Endothelial cell of umbilical vein (primary cell): ENCODE measurements around the gene MRO. TPM values are rescaled to one million over a fixed set of nuclear protein-coding genes. Genes with fewer than 3 reads are reported as not detected.

ENCODE experiments used
- BruUV-seq: library from RNA; stranded (reverse); fragments of 400-500 nt; replicated peaks from 2 replicates; lab custom pipeline; 2021; lab: Mats Ljungman, UMichigan
- CTCF ChIA-PET: fragments of 300-600, 350-600 bp; sonication (Branson Sonifier 250); formaldehyde crosslinking; loops from one replicate; lab custom pipeline; 2021; ENCODE audit warnings: antibody characterized with exemption, inconsistent platforms; lab: Charles Lee
- POLR2A ChIA-PET: fragments of 300-600, 350-600 bp; sonication (Branson Sonifier 250); formaldehyde crosslinking; loops from one replicate; lab custom pipeline; 2021; ENCODE audit warnings: antibody characterized with exemption, inconsistent platforms; lab: Charles Lee
- DNase-seq: peaks from one replicate; pipeline ENCODE4 v3.0.0-alpha.2; 2011; ENCODE audit warnings: low read depth, low spot score
- FAIRE-seq: peaks from 2 replicates; lab custom pipeline; 2011; peaks lifted over from hg19 to GRCh38; lab: Jason Lieb, UNC
- H2AFZ ChIP-seq: 2 replicates; pipeline ENCODE4 v1.6.0; 2012; ENCODE audit warnings: low read depth, low read length, control low read depth, inconsistent platforms
- H3K27ac ChIP-seq: 2 replicates; pipeline ENCODE4 v1.5.1; 2011; ENCODE audit warnings: low read depth, mild to moderate bottlenecking, control low read depth, low read length, moderate library complexity; ENCODE audit not compliant: insufficient read depth
- H3K27me3 ChIP-seq, 2 experiments: 2 replicates each; pipeline versions ENCODE4 v1.6.0 to v1.6.1; 2011; ENCODE audit warnings: low read length in 2 of 2, mixed read lengths in 1 of 2; ENCODE audit not compliant: control insufficient read depth in 2 of 2, insufficient read depth in 2 of 2
- H3K36me3 ChIP-seq, 2 experiments: 2 replicates in 1 of 2; 3 replicates in 1 of 2; pipeline ENCODE4 v1.5.1; 2011; ENCODE audit warnings: low read length in 2 of 2, mild to moderate bottlenecking in 1 of 2, moderate library complexity in 1 of 2; ENCODE audit not compliant: control insufficient read depth in 2 of 2, insufficient read depth in 2 of 2; ENCODE audit errors: extremely low read depth in 1 of 2
- H3K4me1 ChIP-seq: 3 replicates; pipeline ENCODE4 v1.5.1; 2011; ENCODE audit warnings: mild to moderate bottlenecking, low read length; ENCODE audit not compliant: control insufficient read depth, insufficient read depth; ENCODE audit errors: extremely low read depth
- H3K4me2 ChIP-seq: 2 replicates; pipeline ENCODE4 v1.6.1; 2011; ENCODE audit warnings: low read length, control low read depth, mixed read lengths; ENCODE audit not compliant: insufficient read depth
- H3K4me3 ChIP-seq, 3 experiments: fragments of 200-600 bp in 1 of 3; sonication (generic), shearing (Covaris generic) in 1 of 3; replicated peaks in 1 of 3; 2 replicates each; pipeline ENCODE4 v1.5.1; 2011 to 2016; ENCODE audit warnings: control low read depth in 3 of 3, low read length in 3 of 3, mild to moderate bottlenecking in 2 of 3, inconsistent platforms in 1 of 3, low read depth in 1 of 3, moderate library complexity in 1 of 3; ENCODE audit not compliant: insufficient read depth in 1 of 3
- H3K79me2 ChIP-seq: 2 replicates; pipeline ENCODE4 v1.6.0; 2012; ENCODE audit warnings: low read length, inconsistent platforms; ENCODE audit not compliant: control insufficient read depth, insufficient read depth
- H3K9ac ChIP-seq: replicated peaks from 2 replicates; pipeline ENCODE3; 2011; ENCODE audit warnings: low read length, control low read depth; ENCODE audit not compliant: insufficient read depth; ENCODE audit errors: extremely low read depth
- H3K9me1 ChIP-seq: replicated peaks from 3 replicates; pipeline ENCODE4 v1.6.0; 2011; ENCODE audit warnings: mild to moderate bottlenecking, low read length; ENCODE audit not compliant: control insufficient read depth, insufficient read depth; ENCODE audit errors: extremely low read depth
- H3K9me3 ChIP-seq: replicated peaks from 2 replicates; pipeline ENCODE4 v1.5.1; 2012; ENCODE audit warnings: low read length, inconsistent platforms; ENCODE audit not compliant: control insufficient read depth, insufficient read depth
- H4K20me1 ChIP-seq: replicated peaks from 2 replicates; pipeline ENCODE3; 2011; ENCODE audit warnings: mild to moderate bottlenecking, low read length; ENCODE audit not compliant: control insufficient read depth, insufficient read depth; ENCODE audit errors: extremely low read depth
- EZH2 ChIP-seq: IDR thresholded peaks from 2 replicates; pipeline ENCODE4 v1.6.1; 2012; ENCODE audit warnings: borderline replicate concordance, low read depth, mild to moderate bottlenecking, moderate library complexity, low read length, inconsistent platforms; ENCODE audit not compliant: severe bottlenecking
- FOS ChIP-seq: IDR thresholded peaks from 2 replicates; pipeline ENCODE4 v1.6.1; 2011; ENCODE audit warnings: mild to moderate bottlenecking, low read length, moderate library complexity, borderline replicate concordance; ENCODE audit not compliant: insufficient read depth
- GATA2 ChIP-seq: IDR thresholded peaks from 2 replicates; pipeline ENCODE4 v1.7.0; 2011; ENCODE audit warnings: low read depth, mild to moderate bottlenecking, moderate library complexity, mixed read lengths, low read length; ENCODE audit not compliant: insufficient read length, insufficient read depth
- JUN ChIP-seq: IDR thresholded peaks from 2 replicates; pipeline ENCODE4 v1.6.1; 2011; ENCODE audit warnings: borderline replicate concordance, low read depth; ENCODE audit not compliant: insufficient read length, insufficient read depth
- MYC ChIP-seq: IDR thresholded peaks from one replicate; pipeline ENCODE4 v1.6.1; 2011; ENCODE audit warnings: mild to moderate bottlenecking, low read depth, low read length
- POLR2A ChIP-seq: IDR thresholded peaks from 2 replicates; pipeline ENCODE4 v1.6.1; 2012; ENCODE audit warnings: low read depth, mild to moderate bottlenecking, control low read depth, low read length
- POLR2AphosphoS5 ChIP-seq: IDR thresholded peaks from 2 replicates; pipeline ENCODE4 v1.6.1; 2012; ENCODE audit warnings: low read depth, mild to moderate bottlenecking, control low read depth, low read length, moderate library complexity; ENCODE audit not compliant: insufficient read depth
- dilution Hi-C: fragments of 300-500 bp; cut with MboI; formaldehyde crosslinking; loops from one replicate; pipeline ENCODE4 v1.15.0; 2019; ENCODE audit warnings: low sequenced_read_pairs; ENCODE audit not compliant: extremely low pct_ligation_motif_present
- intact Hi-C: fragments of 100-400 bp; cut with micrococcal nuclease; formaldehyde crosslinking; loops from one replicate; pipeline ENCODE4 v1.10.0; 2022
- polyA plus RNA-seq, 4 experiments: library from polyadenylated mRNA; depleted of rRNA in 3 of 4; stranded (reverse) in 3 of 4; unstranded in 1 of 4; fragments of >200 nt; gene quantifications; 2 replicates each; pipeline versions ENCODE4 v1.2.1 to v1.2.3, GENCODE V29; 2011 to 2012; ENCODE audit warnings: missing spikeins in 1 of 4
- total RNA-seq: library from RNA; stranded (reverse); gene quantifications from 2 replicates; pipeline ENCODE4 v1.2.3, GENCODE V29; 2021
- TF ChIP-seq, protein P1 (sequence below): IDR thresholded peaks from 2 replicates; pipeline ENCODE4 v1.6.1; 2011; ENCODE audit not compliant: insufficient read depth, insufficient read length
- TF ChIP-seq, protein P2 (sequence below), 2 donors: IDR thresholded peaks; 1 replicate in 1 of 2; 2 replicates in 1 of 2; pipeline ENCODE4 v1.5.1; 2011; ENCODE audit warnings: low read length in 2 of 2, mild to moderate bottlenecking in 2 of 2, moderate library complexity in 2 of 2, control low read depth in 1 of 2, inconsistent platforms in 1 of 2, low read depth in 1 of 2; ENCODE audit not compliant: insufficient read depth in 1 of 2; ENCODE audit errors: extremely low read depth in 1 of 2

MRO gene
- total and polyA plus RNA-seq, 2 donors (not counting 3 experiments of a cell fraction or from before 2014, with no cell fraction given) = not detected

DNA sequence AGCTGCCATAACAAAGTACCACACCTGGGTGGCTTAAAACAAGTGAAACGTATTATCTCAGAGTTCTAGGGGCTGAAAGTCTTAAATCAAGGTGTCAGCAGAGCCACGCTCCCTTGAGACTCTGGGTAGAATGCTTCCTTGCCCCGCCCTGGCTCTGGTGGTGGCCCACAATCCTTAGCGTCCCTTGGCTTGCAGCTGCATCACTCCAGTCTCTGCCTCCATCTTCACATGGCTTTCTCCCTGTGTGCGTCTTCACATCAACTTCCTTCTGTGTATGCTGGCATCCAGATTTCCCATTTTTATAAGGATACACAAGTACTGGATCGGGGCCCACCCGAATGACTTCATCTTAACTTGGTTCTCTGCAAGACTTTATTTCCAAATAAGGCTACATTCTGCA, 62.5 kb downstream of the MRO start:
- Histone ChIP-seq H3K4me3 (no peak overlapping the region), H3K4me1 (no peaks in the 10 kb centered on the region), H3K27ac (no peak overlapping the region), H3K9ac (no peak overlapping the region), H3K9me1 (no peaks in the 10 kb centered on the region), H4K20me1 (no peaks in the 10 kb centered on the region), H3K4me2 (no peak overlapping the region), H3K27me3 (no peaks in the 10 kb centered on the region), H3K36me3 (no peaks in the 10 kb centered on the region), H2AFZ (no peak overlapping the region), H3K79me2 (no peaks in the 10 kb centered on the region), H3K9me3 (no peaks in the 10 kb centered on the region)
- no TSS peak for BruUV-seq
- no peak for TF ChIP-seq POLR2A
- TF ChIP-seq, protein P1, sequence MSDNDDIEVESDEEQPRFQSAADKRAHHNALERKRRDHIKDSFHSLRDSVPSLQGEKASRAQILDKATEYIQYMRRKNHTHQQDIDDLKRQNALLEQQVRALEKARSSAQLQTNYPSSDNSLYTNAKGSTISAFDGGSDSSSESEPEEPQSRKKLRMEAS = no peak
- TF ChIP-seq, protein P2, sequence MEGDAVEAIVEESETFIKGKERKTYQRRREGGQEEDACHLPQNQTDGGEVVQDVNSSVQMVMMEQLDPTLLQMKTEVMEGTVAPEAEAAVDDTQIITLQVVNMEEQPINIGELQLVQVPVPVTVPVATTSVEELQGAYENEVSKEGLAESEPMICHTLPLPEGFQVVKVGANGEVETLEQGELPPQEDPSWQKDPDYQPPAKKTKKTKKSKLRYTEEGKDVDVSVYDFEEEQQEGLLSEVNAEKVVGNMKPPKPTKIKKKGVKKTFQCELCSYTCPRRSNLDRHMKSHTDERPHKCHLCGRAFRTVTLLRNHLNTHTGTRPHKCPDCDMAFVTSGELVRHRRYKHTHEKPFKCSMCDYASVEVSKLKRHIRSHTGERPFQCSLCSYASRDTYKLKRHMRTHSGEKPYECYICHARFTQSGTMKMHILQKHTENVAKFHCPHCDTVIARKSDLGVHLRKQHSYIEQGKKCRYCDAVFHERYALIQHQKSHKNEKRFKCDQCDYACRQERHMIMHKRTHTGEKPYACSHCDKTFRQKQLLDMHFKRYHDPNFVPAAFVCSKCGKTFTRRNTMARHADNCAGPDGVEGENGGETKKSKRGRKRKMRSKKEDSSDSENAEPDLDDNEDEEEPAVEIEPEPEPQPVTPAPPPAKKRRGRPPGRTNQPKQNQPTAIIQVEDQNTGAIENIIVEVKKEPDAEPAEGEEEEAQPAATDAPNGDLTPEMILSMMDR (IDR thresholded peaks at IDR 0.05; ENCODE audit: extremely low read depth in 1 of 2, insufficient read depth in 1 of 2, low read depth in 1 of 2, low read length in 2 of 2) = no peak
- TF ChIP-seq POLR2AphosphoS5 = no peak
- no peak for TF ChIP-seq FOS
- TF ChIP-seq GATA2 = no peak
- no peak for TF ChIP-seq JUN
- no peak for TF ChIP-seq EZH2
- no peak for TF ChIP-seq MYC
- POLR2A ChIA-PET = interaction anchor here (0.7 kb wide), 1 partner anchor 12 kb away, joined by 9 read pairs; no protein-coding TSS in a partner anchor
- no peak for DNase-seq
- FAIRE-seq = no peak
- intact Hi-C loops = no loop called here
- CTCF ChIA-PET = no interaction called here
- dilution Hi-C loops = no loop called here
